Mesodermal cell (in vitro differentiated cells): Measurements from ENCODE around the gene ANKRD40.

Source experiments
- H3K27ac ChIP-seq: 2 replicates; pipeline ENCODE4 v1.7.0; 2013; ENCODE audit warnings: mild to moderate bottlenecking, low read depth, low read length, moderate library complexity; ENCODE audit not compliant: severe bottlenecking
- H3K36me3 ChIP-seq: 2 replicates; pipeline ENCODE4 v1.7.1; 2013; ENCODE audit warnings: mild to moderate bottlenecking, low read length, moderate library complexity; ENCODE audit not compliant: control insufficient read depth, insufficient read depth
- H3K4me1 ChIP-seq: one replicate; pipeline ENCODE4 v1.7.1; 2013; ENCODE audit warnings: mild to moderate bottlenecking, low read length; ENCODE audit not compliant: insufficient read depth, control insufficient read depth, poor library complexity, severe bottlenecking
- H3K4me3 ChIP-seq: 2 replicates; pipeline ENCODE4 v1.7.0; 2013; ENCODE audit warnings: low read length, control low read depth, mild to moderate bottlenecking; ENCODE audit not compliant: insufficient read depth, poor library complexity, severe bottlenecking; ENCODE audit errors: extremely low read depth
- H3K9me3 ChIP-seq: 2 replicates; pipeline ENCODE4 v1.7.1; 2013; ENCODE audit warnings: mild to moderate bottlenecking, low read length, moderate library complexity; ENCODE audit not compliant: control insufficient read depth
- WGBS, 2 experiments: methylation state at CpG; one replicate each; pipeline ENCODE4 v1.1.5; 2013; ENCODE audit warnings: missing lambda C conversion rate in 2 of 2; ENCODE audit not compliant: insufficient coverage in 2 of 2; 5-methylcytosine and 5-hydroxymethylcytosine counted together

Gene ANKRD40

DNA sequence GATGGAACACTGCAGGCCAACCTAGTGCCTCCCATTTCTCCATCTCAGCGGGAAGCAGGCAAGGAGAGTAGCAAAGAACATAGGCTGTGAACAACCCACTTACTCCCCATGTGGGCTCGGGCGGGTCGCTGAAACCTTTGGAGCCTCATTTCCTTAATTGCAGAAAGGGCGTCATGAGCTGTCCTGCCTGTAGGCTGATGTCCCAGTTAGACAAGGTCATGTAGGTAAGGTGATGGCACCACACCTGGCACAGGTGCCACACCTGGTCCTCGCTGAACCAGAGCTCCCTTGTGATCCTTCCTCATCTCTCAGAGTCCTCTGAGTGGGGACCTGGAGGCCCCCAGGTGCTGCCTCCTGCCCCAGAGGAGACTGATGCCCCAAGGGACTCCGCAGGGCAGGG, 50.1 kb downstream of the ANKRD40 start:
- WGBS, 2 experiments: 87 to 93% methylated on average over 5 to 6 of the region's 7 CpGs
- Histone ChIP-seq H3K27ac (no peak overlapping the region), H3K4me3 (no peak overlapping the region), H3K4me1 (peaks cover 27% of the 10 kb centered on the region), H3K36me3 (no peaks in the 10 kb centered on the region), H3K9me3 (no peaks in the 10 kb centered on the region)

GRCh38 chr17:50657054-50657453, 50.7 kb downstream of the ANKRD40 start:
- H3K27ac ChIP-seq: no peak overlapping the region
- peaks cover 23% of the 10 kb centered on the region for H3K4me1 ChIP-seq
- no peaks in the 10 kb centered on the region for H3K9me3 ChIP-seq
- H3K36me3 ChIP-seq: no peaks in the 10 kb centered on the region
- no peak overlapping the region for H3K4me3 ChIP-seq
- WGBS, 2 experiments: 86% methylated on average over 3 of the region's 7 CpGs; no CpG with 5 or more reads in 1 of the 2 experiments

DNA sequence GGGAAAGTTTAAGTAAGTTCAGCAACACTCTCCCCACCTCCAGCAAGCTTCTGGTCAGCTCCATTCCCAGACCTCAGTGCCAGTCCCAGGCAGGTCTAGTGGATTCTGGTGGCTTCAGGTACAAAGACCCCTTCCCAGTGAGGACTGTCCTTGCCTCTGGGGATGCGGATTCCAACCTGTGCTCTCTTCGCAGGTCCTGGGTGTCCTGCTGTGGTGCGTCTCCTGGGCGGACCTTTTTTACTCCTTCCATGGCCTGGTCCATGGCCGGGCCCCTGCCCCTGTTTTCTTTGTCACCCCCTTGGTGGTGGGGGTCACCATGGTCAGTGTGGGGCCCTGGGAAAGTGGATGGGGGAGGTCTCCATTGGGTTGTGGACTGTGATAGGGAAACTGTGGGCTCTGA, 51.2 kb downstream of the ANKRD40 start:
- Histone ChIP-seq H3K36me3 (no peaks in the 10 kb centered on the region), H3K9me3 (no peaks in the 10 kb centered on the region), H3K27ac (no peak overlapping the region), H3K4me3 (no peak overlapping the region), H3K4me1 (peaks cover 17% of the 10 kb centered on the region)
- WGBS, 2 experiments: 92 to 97% methylated on average over 3 to 5 of the region's 5 CpGs

DNA sequence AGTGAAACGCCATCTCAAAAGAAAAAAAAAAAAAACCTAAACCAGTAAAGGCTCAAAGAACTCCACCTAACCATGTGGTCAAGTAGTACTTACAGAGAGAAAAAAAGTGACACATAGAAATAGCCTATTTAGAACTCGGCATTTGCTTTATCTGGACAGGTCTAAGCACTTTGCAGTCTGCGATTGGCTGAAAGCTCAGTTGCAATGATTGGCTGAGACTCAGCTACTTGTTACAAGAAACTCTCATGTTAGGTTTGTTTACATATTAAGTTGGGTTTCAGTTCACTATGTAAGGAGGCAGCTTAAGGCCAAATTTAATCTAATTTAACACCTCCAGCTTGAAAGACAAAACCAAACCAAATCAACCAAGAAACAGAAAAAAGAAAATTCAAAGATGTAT, 54.0 kb downstream of the ANKRD40 start:
- Histone ChIP-seq H3K27ac (no peak overlapping the region), H3K9me3 (no peaks in the 10 kb centered on the region), H3K36me3 (no peaks in the 10 kb centered on the region), H3K4me1 (no peaks in the 10 kb centered on the region), H3K4me3 (no peak overlapping the region)
- WGBS, 2 experiments: 79 to 90% methylated on average over 2 of the region's 3 CpGs

DNA sequence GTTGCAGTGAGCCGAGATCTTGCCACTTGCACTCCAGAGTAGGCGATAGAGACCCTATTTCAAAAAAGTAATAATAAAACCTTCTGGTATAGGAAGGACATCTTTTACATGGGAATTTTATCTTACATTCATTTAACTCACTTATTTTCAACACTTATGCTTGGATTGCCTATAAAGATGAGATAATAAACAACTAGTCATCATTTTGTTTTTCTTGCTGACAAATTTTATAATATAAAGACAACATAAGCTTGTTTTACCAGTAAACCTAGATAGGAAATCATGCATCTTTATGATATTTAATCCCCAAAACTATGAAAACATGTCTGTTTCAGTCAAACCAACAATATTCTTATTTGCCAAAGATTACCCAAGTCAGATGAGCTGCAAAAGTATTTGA, 56.1 kb downstream of the ANKRD40 start:
- H3K4me3 ChIP-seq: no peak overlapping the region
- no peaks in the 10 kb centered on the region for H3K4me1 ChIP-seq
- H3K27ac ChIP-seq: no peak overlapping the region
- H3K36me3 ChIP-seq: no peaks in the 10 kb centered on the region
- WGBS, 2 experiments: no CpG with 5 or more reads among the region's 2 CpGs
- no peaks in the 10 kb centered on the region for H3K9me3 ChIP-seq

DNA sequence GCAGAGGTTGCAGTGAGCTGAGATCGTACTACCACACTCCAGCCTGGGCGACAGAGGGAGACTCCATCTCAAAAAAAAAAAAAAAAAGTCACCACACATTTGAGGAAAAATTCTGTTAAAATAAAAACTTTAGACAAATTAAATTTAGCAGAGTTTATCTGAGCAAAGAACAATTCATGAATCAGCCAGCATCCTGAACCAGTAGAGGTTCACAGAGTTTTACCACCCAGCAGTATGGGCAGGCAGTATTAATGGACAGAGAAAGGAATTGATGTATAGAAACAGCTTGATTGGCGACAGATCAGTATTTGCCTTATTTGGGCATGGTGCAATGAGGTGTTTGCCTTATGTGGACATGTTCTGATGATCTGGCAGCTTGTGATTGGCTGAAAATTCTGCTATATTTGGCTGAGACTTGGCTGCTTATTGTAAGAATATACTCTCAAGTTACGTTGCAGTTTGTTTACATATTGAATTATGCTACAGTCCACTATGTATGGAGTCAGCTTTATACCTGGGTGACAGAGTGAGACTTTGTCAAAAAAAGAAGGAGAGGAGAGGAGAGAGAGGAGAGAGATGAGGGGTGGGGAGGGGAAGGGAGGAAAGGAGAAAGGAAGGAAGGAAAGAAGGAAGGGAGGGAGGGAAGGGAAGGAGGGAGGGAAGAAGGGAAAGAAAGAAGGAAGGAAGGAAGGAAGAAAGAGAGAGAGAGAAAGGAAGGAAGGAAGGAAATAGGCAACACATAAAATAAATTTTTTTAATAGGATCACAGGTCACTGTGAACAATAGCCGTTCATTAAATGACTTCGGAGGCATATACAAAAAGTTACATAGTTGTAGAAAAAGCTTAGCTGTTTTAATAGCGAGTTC, 58.4 kb downstream of the ANKRD40 start:
- no peaks in the 10 kb centered on the region for H3K9me3 ChIP-seq
- no peaks in the 10 kb centered on the region for H3K36me3 ChIP-seq
- WGBS, 2 experiments: 98 to 100% methylated on average over 3 of the region's 7 CpGs
- H3K4me1 ChIP-seq: no peaks in the 10 kb centered on the region
- no peak overlapping the region for H3K27ac ChIP-seq
- H3K4me3 ChIP-seq: no peak overlapping the region

DNA sequence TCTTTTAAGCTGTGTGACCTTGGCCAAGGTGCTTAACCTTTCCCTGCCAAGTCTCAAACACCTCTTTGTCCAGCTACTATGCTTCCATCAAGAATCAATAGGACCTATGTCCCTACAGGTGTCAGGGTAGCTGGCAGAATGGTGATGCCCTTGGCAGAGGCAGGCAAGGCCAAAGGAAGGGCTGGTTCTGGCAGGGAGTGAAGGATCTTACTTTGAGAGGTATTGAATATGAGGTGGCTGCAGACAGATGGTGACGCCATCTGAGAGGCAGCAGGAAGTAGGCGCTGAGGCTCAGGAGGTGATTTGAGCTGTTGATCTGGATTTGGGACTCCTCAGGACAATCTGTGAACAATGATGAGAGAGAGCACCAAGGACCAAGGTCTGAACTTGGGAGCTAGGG, 60.5 kb downstream of the ANKRD40 start:
- no peaks in the 10 kb centered on the region for H3K36me3 ChIP-seq
- 96 to 100% methylated on average over 2 of the region's 2 CpGs for WGBS, 2 experiments
- no peaks in the 10 kb centered on the region for H3K4me1 ChIP-seq
- H3K9me3 ChIP-seq: no peaks in the 10 kb centered on the region
- no peak overlapping the region for H3K27ac ChIP-seq
- H3K4me3 ChIP-seq: no peak overlapping the region

GRCh38 chr17:50645748-50646682, 61.7 kb downstream of the ANKRD40 start:
- H3K27ac ChIP-seq: no peak overlapping the region
- H3K36me3 ChIP-seq: no peaks in the 10 kb centered on the region
- peaks cover 5% of the 10 kb centered on the region for H3K4me1 ChIP-seq
- no peaks in the 10 kb centered on the region for H3K9me3 ChIP-seq
- 91 to 96% methylated on average over 2 to 3 of the region's 3 CpGs for WGBS, 2 experiments
- H3K4me3 ChIP-seq: no peak overlapping the region
